Mesodermal cell (in vitro differentiated cells): ENCODE results near the gene WDR43.

Source experiments
- H3K27ac ChIP-seq: 2 replicates; pipeline ENCODE4 v1.7.0; 2013; ENCODE audit warnings: mild to moderate bottlenecking, low read depth, low read length, moderate library complexity; ENCODE audit not compliant: severe bottlenecking
- H3K36me3 ChIP-seq: 2 replicates; pipeline ENCODE4 v1.7.1; 2013; ENCODE audit warnings: mild to moderate bottlenecking, low read length, moderate library complexity; ENCODE audit not compliant: control insufficient read depth, insufficient read depth
- H3K4me1 ChIP-seq: one replicate; pipeline ENCODE4 v1.7.1; 2013; ENCODE audit warnings: mild to moderate bottlenecking, low read length; ENCODE audit not compliant: insufficient read depth, control insufficient read depth, poor library complexity, severe bottlenecking
- H3K4me3 ChIP-seq: 2 replicates; pipeline ENCODE4 v1.7.0; 2013; ENCODE audit warnings: low read length, control low read depth, mild to moderate bottlenecking; ENCODE audit not compliant: insufficient read depth, poor library complexity, severe bottlenecking; ENCODE audit errors: extremely low read depth
- H3K9me3 ChIP-seq: 2 replicates; pipeline ENCODE4 v1.7.1; 2013; ENCODE audit warnings: mild to moderate bottlenecking, low read length, moderate library complexity; ENCODE audit not compliant: control insufficient read depth
- WGBS, 2 experiments: methylation state at CpG; one replicate each; pipeline ENCODE4 v1.1.5; 2013; ENCODE audit warnings: missing lambda C conversion rate in 2 of 2; ENCODE audit not compliant: insufficient coverage in 2 of 2; 5-methylcytosine and 5-hydroxymethylcytosine counted together

WDR43 gene

GRCh38 chr2:28948160-28948559, 53.7 kb downstream of the WDR43 start:
- 88% methylated on average over 1 of the region's 2 CpGs; no CpG with 5 or more reads in 1 of the 2 experiments for WGBS, 2 experiments
- no peak overlapping the region for H3K27ac ChIP-seq
- no peak overlapping the region for H3K4me3 ChIP-seq
- peaks cover 11% of the 10 kb centered on the region for H3K4me1 ChIP-seq
- H3K36me3 ChIP-seq = peaks cover 73% of the 10 kb centered on the region
- peaks cover 12% of the 10 kb centered on the region for H3K9me3 ChIP-seq

- peaks cover 63% of the 10 kb centered on the region for H3K36me3 ChIP-seq
- no peak overlapping the region for H3K27ac ChIP-seq
- H3K4me3 ChIP-seq = no peak overlapping the region
- peaks cover 12% of the 10 kb centered on the region for H3K9me3 ChIP-seq
- no CpG with 5 or more reads among the region's 1 CpG for WGBS, 2 experiments
- H3K4me1 ChIP-seq = peaks cover 11% of the 10 kb centered on the region
Measured at GRCh38 chr2:28949190-28949589, 54.7 kb downstream of the WDR43 start.

- 88 to 89% methylated on average over 11 of the region's 11 CpGs for WGBS, 2 experiments
- Histone ChIP-seq H3K9me3 (peaks cover 12% of the 10 kb centered on the region), H3K4me3 (no peak overlapping the region), H3K4me1 (peaks cover 11% of the 10 kb centered on the region), H3K27ac (no peak overlapping the region), H3K36me3 (peaks cover 58% of the 10 kb centered on the region)
Measured at GRCh38 chr2:28949617-28950305, 55.3 kb downstream of the WDR43 start.

- WGBS, 2 experiments = 94 to 100% methylated on average over 1 to 5 of the region's 12 CpGs
- peaks cover 11% of the 10 kb centered on the region for H3K4me1 ChIP-seq
- H3K4me3 ChIP-seq = no peak overlapping the region
- peaks cover 45% of the 10 kb centered on the region for H3K36me3 ChIP-seq
- peaks cover 12% of the 10 kb centered on the region for H3K9me3 ChIP-seq
- no peak overlapping the region for H3K27ac ChIP-seq
Measured at GRCh38 chr2:28950941-28951630, 56.6 kb downstream of the WDR43 start.

GRCh38 chr2:28951910-28952835, 57.7 kb downstream of the WDR43 start:
- Histone ChIP-seq H3K4me3 (no peak overlapping the region), H3K36me3 (peaks cover 34% of the 10 kb centered on the region), H3K9me3 (peaks cover 12% of the 10 kb centered on the region), H3K27ac (peak overlapping the region; percentile 19), H3K4me1 (peaks cover 11% of the 10 kb centered on the region)
- 86 to 90% methylated on average over 8 to 11 of the region's 13 CpGs for WGBS, 2 experiments

GRCh38 chr2:28952836-28953211, 58.4 kb downstream of the WDR43 start:
- 71 to 92% methylated on average over 3 to 6 of the region's 6 CpGs for WGBS, 2 experiments

GRCh38 chr2:28955467-28955866, 61.0 kb downstream of the WDR43 start:
- peaks cover 13% of the 10 kb centered on the region for H3K4me1 ChIP-seq
- 71 to 81% methylated on average over 4 to 5 of the region's 5 CpGs for WGBS, 2 experiments
- H3K36me3 ChIP-seq = peaks cover 3% of the 10 kb centered on the region
- no peak overlapping the region for H3K4me3 ChIP-seq
- no peaks in the 10 kb centered on the region for H3K9me3 ChIP-seq
- no peak overlapping the region for H3K27ac ChIP-seq

More at GRCh38 chr2:28952836-28953211, 58.4 kb downstream of the WDR43 start:
- Histone ChIP-seq H3K4me3 (no peak overlapping the region), H3K27ac (no peak overlapping the region), H3K36me3 (peaks cover 29% of the 10 kb centered on the region), H3K4me1 (peaks cover 11% of the 10 kb centered on the region), H3K9me3 (peaks cover 10% of the 10 kb centered on the region)

- Histone ChIP-seq H3K9me3 (no peaks in the 10 kb centered on the region), H3K4me1 (peaks cover 12% of the 10 kb centered on the region), H3K4me3 (no peak overlapping the region), H3K27ac (no peak overlapping the region), H3K36me3 (peaks cover 2% of the 10 kb centered on the region)
- WGBS, 2 experiments = 15 to 35% methylated on average over 6 to 10 of the region's 11 CpGs
Measured at GRCh38 chr2:28956415-28956826, 62.0 kb downstream of the WDR43 start.

GRCh38 chr2:28956890-28957289, 62.4 kb downstream of the WDR43 start:
- WGBS, 2 experiments = 69 to 100% methylated on average over 2 to 10 of the region's 15 CpGs
- Histone ChIP-seq H3K4me3 (no peak overlapping the region), H3K27ac (no peak overlapping the region), H3K36me3 (no peaks in the 10 kb centered on the region), H3K4me1 (peaks cover 7% of the 10 kb centered on the region), H3K9me3 (no peaks in the 10 kb centered on the region)

- 32 to 67% methylated on average over 1 to 6 of the region's 9 CpGs for whole genome bisulfite sequencing, 2 experiments
- no peak overlapping the region for H3K27ac ChIP-seq
- H3K4me3 ChIP-seq = no peak overlapping the region
- H3K36me3 ChIP-seq = no peaks in the 10 kb centered on the region
- peaks cover 3% of the 10 kb centered on the region for H3K4me1 ChIP-seq
- H3K9me3 ChIP-seq = no peaks in the 10 kb centered on the region
Measured at GRCh38 chr2:28958689-28959088, 64.2 kb downstream of the WDR43 start.
